Right lobe of liver (tissue), 4 donors: ENCODE measurements around the gene CALU.

Experiments used
- CTCF ChIP-seq, 4 donors: fragments of 200-600 bp in 3 of 4; fragments of 450-650 bp in 1 of 4; IDR thresholded peaks; one replicate each; pipeline versions ENCODE4 v1.5.1 to v1.8.0; 2016 to 2022; ENCODE audit warnings: antibody characterized with exemption in 4 of 4, mild to moderate bottlenecking in 2 of 4
- POLR2A ChIP-seq: fragments of 450-650 bp; IDR thresholded peaks from one replicate; pipeline ENCODE4 v1.6.1; 2017; ENCODE audit warnings: antibody characterized with exemption, mild to moderate bottlenecking
- donor health status: DM: no; HTN: no; CAD: no.
- donor health status: DM: no; HTN: no; CAD: no.
- donor health status: DM: no; HTN: yes; CAD: no.

GRCh38 chr7:128742206-128742605 lies 3.0 kb downstream of the CALU start:
- TF ChIP-seq CTCF (IDR thresholded peaks at IDR 0.05) (no peak), POLR2A (no peak)
